HG02943 (cell line): Measurements from ENCODE around the gene WFDC1.
"Not testable (repeated sequence)": the region's sequence is repeated elsewhere in the genome, so short reads cannot be mapped to it uniquely, and the experiment has no call there.

Experiments
- ATAC-seq: cut with Tn5 transposase; IDR thresholded peaks from one replicate; pipeline ENCODE4 v1.9.1; 2021; ENCODE audit warnings: mild to moderate bottlenecking, low read depth, moderate library complexity; ENCODE audit not compliant: unreplicated experiment

WFDC1 gene

DNA sequence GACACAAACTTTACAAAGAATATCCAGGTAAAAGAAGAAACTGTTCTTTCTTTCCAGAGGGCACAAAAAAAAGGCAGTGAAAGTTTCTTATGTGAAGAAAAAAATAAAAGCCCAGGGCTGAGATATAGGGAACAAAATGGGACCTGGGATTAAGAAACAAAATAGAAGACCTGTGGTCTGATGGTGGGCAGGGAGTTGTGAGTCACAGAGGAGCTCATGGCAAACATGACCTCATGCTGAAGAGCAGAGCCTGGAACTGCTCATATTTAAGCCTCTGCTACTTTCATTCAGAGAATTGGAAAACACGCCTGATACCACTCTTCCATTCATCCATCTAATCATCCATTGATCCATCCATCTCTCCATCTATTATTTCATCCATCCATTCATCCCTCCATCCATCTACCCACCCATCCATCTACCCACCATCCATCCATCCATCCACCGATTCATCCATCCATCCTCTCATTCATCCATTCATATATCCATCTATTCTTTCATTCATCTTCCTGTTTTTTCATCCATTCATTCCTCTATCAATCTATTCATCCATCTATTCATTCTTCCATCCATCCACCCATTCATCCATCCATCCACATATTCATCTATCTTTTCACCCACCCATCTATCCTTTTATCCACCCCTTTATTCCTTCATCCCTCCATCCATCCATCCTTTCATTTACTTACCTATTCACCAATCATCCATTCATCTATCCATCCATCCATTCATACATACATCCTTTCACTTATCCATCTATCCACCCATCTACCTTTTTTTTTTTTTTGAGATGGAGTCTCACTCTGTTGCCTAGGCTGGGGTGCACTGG is 30.0 kb downstream of the WFDC1 start:
- ATAC-seq, result no peak

DNA sequence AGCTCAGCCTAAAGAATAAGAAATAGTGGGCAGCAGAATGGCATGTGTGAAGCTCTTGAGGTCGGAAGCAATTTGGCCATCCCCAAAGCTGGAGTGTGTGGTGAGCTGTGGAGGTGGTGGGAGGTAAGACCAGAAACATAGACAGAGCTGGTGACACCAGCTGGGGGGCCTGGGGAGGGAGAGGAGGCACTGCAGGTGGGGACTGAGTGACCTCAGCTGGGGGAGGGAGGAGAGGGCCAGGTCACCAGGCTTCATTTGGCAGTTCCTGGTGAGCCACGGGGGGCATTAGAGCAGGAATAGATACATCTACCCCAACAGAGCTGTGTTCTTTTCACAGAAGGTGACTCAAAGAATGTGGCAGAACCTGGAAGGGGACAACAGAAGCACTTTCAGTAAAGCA is 31.9 kb downstream of the WFDC1 start:
- no peak for ATAC-seq

DNA sequence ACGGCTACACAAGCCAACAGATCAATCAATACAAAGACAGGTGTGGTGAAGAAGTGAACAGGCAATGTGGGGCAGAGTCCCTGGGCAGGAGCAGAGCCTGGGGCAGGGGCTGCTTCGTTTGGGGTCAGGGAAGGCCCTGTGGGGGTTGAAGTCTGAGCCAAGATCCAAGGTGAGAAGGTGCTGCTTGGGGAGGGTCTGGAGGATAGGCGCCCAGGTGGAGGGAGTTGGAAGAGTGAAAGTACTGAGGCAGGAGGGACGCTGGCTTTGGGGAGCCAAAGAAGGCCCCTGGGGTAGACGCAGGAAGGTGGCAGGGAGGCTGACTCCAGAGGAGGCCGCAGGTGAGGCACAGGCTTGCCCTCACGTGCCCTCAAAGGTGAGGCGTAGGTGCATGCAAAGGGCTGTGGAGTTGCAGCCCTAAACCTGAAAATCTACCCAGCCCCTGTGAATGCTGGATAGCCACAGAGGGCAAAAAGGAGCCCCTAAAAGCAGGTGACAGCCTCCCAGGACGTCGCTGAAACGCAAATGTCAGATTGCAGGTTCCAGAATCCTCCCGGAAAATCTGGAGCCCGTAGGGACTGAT is 33.3 kb downstream of the WFDC1 start:
- no peak for ATAC-seq

DNA sequence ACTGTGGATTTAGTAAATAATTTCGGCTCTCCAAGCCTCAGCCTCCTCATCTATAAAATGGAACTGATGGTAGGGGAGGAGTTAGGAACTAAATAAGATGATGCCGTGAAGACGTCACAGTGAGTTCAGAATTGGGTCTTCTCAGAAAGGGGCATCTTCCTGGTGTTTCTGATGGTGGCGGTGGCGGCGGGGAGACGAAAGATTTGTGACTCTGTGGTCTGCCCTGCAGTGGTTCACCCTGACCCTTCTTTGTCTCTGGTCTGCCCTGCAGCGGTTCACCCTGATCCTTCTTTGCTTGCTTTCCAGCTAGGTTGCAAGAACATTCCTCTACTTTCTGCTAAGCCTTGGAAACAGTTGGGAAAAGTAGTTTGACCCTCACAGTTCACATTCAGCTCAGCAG is 34.3 kb downstream of the WFDC1 start:
- ATAC-seq, result no peak

DNA sequence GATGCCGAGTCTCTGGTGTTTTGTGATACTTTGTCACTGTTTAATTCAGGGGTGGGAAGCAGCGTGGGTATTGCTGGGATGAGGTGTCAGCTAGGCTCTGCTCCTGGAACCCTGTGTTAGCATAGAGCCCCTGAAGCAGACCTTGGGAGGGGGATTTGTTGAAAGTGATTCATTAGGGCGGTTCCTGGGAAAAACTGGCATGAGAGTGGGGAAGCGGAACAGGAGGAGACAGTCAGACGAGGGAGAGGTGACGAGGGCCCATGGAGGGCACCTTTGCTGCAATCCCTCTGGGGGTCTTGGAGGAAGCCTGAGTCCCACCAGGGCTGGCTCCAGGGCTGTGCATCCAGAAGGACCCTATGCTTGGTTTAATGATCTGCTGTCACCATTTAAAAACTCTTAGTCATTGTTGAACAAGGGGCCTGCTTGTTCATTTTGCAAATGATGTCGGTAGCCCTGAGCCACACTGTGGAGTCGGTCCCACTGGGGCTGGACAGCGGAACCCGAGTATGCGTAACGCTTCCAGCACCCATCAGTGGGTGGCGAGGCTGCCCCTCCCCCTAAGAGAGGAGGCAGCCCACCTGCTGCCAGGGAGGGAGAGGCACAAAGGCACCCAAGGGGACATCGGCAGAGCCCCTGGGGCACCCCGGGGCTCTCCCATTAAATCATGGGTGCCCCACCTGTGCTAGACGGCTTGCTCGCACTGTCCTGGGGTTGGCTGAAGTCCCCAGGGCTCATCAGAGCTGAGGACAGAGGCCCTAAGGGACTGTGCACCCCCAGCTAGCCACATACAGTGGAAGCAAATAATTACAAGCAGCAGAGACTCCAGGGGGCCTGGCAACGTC is 35.4 kb downstream of the WFDC1 start:
- ATAC-seq, result no peak

DNA sequence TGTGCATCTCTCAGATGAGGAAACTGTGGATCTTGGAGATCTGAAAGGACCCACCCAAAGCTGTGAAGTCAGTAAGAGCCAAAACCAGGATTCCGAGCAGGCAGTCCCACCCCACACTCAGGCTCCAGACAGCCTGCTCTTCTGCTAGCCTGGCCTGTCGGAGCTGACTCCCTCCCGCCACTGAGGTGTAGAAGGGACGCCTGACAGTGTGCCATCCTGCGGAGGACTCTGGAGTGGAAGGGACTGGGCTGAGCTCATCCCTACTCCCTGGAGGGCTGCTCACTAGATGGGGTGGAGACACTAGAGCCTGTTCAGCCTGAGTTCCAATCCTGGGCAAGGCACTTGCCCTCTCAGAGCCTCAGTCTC is 36.0 kb downstream of the WFDC1 start:
- ATAC-seq, result no peak

DNA sequence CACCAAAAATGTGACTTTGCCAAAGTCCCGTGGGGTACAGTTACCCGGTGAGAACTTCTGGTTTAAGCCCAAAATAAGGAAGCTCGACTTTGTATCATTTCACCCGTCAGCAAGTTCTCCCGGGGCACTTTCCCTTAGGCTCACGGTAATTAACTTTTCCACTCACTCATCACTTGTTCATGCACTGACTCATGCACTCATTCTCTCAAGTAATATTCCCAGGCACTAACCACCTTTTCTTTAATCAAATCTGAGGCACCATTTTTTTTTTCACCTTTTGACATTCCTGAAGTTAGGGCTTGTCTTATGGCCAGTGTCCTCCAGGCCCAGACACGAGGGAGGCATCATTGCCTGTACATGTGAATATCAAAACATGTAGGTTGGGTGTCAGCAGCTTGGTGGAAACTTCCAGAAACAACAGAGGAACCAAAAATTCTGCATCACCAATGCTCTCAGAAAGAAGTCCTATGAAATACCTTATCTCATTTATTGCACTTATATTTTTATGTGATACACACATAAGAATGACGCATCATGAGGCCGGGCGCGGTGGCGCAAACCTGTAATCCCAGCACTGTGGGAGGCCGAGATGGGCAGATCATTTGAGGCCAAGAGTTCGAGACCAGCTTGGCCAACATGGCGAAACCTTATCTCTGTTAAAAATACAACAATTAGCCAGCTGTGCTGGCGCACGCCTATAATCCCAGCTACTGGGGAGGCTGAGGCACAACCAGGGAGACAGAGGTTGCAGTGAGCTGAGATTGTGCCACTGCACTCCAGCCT is 37.5 kb downstream of the WFDC1 start:
- no peak for ATAC-seq

DNA sequence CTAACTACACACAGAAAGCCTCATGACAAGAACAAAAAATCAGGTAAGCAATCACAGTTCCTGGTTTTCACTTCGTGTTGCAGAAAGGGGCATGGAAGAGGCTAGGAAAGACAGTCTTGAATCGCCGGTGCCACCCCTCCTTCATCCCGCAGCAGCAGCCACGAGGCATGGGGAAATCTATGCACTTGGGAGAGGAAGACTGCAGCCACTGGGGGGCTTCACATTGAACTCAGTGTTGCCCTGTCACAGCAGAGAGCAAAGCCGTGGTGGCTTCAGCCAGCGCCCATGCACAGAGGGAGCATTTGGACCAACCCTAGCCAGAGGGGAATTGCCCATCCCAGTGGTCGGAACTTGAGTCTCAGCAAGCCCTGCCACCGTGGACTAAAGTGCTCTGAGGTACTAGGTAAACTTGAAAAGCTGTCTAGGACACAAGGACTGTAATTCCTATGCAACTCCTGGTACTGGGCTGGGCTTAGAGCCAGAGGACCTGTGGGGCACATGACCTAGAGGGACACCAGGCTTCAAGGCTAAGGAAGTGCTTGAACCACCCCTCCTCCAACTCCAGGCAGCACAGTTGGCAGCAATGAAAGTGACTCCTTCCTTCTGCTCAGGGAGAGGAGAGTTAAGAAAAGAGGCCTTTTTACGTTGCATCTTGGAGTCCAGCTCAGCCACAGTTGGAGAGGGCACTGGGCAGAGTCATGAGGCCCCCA is 38.5 kb downstream of the WFDC1 start:
- no peak for ATAC-seq

DNA sequence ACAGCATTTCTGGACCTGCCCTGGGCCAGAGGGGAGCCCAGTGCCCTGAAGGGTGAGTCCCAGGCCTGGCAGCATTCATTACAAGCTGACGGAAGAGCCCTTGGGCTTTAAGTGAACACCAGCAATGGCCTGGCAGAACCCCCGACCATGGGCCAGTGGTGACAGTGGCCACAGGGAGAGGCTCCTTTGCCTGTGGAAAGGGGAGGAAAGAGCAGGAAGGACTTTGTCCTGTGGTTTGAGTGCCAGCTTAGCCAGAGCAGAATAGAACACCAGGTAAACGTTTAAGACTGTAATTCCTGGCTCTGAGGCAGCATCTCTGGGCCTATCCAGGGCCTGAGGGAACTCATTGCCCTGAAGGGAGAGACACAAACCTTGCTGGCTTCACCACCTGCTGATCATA is 39.4 kb downstream of the WFDC1 start:
- ATAC-seq, result no peak

DNA sequence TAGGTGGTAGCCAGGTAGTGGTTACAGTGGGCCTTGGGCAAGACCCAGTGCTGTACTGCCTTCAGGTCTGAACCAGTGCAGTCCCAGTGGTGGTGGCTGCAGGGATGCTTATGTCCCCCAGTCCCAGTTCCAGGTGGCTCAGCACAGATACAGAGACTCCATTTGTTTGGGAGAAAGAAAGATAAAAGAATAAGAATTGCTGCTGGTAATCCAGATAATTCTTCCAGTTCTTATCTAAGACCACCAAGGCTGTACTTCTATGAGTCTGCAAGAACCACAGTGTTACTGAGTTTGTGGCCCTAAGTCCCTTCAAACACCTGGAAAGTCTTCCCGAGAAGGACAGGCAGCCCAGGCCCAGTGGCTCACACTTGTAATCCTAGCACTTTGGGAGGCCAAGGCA is 39.8 kb downstream of the WFDC1 start:
- no peak for ATAC-seq

DNA sequence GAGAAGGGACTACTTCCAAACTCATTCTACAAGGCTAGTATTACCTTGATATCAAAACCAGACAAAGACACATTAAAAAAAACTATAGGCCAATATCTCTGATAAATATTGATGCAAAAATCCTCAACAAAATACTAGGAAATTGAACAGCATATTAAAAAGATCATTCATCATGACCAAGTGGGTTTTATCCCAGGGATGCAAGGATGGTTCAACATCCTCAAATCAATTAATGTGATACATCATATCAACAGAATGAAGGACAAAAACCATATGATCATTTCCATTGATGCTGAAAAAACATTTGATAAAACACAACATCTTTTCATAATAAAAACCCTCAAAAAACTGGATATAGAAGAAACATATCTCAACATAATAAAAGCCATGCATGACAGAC is 42.6 kb downstream of the WFDC1 start:
- ATAC-seq, result not testable (repeated sequence)

DNA sequence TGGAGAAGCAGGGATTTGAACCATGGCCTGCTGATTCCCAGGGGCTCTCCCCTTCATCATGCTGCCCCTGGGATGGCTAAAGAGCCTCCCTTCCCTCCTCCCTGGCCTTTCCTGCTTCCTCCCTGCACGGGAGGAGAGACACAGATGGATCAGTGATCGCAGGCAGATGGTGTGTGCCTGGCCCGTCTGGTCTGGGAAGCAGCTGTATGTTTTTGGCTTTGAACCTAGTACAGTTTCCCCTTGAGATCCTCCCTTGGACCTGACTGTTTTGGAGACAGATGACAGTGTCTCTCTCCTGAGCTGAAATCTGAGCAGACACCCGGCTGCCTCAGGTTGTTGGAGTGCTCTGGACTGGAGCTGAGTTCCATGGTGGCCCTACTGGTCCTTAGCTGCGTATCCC is 44.6 kb downstream of the WFDC1 start:
- no peak for ATAC-seq

DNA sequence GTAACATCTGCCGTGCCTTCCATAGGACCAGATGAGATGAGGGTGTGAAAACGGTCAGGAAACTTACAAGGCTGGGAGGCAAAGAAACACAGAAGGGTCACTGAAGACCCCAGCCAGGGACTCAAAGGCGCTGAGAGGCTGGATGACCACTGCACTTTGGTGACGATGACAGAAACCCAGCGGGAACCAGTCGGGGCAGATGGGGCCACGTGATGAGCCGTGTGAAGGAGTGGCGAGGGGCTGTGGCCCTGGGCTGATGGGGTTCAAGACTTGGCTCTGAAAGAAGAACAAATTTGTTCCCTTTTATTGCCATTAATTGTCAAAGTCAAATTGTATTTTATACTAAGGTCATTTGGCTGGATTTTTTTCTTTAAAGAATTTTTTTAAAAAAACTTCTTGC is 45.1 kb downstream of the WFDC1 start:
- ATAC-seq, result no peak

DNA sequence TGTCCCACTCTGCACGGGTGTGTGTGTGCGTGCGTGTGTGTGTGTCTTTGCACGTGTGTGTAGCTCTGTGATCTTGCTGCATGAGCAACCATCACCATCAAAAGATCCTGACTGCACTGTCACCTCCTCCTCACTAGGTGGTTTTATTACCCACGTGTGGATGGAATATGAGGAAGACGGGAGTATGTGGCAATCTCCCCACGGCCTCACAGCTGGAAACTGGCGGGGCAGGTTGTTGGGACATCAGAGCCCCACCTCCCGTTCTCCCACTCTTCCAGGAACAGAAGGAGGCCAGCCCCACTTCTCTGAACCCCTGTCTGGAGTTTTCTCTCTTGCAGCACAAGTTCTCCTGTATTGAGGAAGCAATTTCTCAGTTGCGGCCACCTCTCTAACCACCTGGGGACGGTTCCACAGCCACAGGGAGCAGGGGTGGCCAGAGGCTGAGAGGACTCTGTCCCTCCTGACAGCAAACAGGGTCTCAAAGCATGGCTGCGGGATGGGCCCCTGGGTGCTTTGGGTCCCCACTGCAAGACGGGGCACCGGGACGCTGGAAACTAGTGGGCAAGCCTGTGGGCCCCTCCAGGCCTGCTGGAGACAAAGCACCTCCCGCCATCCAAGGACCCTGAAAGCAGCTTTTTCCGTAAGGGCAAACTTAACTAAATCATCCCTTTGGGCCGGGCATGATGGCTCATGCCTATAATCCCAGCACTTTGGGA is 45.8 kb downstream of the WFDC1 start:
- no peak for ATAC-seq

DNA sequence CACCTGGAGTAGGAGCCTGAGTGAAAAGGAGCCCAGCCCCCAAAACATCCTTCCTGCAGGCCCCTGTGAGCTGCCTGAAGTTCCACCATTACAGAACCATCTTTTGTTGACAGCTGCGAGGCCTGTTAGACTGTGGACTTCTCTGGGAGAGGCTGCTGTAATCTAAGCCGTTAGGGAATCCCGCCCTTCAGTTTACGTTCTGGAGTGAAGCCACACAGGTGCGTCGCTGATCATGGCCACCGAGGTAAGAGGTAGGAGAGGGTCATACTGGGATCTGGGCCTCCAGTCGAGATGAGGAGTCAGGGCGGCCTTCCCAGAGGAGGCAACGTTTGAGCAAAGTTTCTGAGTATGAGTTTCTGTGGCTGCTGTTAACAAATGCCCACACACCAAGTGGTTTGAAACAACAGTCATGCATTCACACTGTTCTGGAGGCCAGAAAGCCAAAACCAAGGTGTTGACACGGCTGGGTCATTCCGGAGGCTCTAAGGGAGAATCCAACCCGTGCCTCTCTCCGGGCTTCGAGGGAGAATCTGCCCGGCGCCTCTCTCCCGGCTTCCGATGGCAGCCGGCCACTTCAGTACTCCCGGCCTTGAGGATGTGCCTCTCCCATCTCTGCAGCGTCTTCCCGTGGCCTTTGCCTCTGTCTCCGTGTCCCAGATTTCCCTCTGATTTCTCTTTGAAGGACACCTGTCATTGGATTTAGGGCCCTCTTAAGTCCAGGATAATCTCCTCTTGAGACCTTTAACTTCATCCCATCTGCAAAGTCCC is 47.0 kb downstream of the WFDC1 start:
- ATAC-seq, result no peak

DNA sequence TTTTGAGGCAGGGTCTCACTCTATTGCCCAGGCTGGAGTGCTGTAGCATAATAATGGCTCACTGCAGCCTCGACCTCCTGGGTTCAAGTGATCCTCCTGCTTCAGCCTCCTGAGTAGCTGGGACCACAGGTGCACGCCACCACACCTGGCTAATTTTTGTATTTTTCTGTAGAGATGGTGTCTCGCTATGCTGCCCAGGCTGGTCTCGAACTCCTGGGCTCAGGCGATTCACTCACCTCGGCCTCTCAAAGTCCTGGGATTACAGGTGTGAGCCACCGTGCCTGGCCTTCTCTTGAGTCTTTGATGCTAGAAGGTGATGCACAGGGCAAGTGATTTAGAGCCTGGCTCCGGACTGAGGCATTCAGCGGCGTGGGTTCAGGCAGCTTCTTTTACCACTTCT is 49.1 kb downstream of the WFDC1 start:
- ATAC-seq, result not testable (repeated sequence)

DNA sequence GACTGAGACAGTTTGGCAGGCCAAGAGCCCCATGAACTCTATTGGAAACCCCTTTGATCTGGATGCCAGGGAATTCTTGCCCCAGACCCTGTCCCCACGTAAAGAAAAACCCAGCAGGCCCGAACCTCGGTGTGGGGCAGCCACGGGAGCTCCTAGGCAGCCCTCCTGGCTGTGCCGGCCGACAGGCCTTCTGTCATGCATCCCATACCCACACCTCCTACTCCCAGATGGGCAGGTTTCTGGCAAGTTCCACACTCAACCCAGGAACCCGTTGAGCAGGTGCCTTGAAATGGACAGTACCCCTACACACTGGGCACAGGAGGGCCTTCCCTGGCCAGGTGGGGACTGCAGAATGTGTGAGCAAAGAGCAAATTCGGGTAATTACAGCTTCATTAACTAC is 50.1 kb downstream of the WFDC1 start:
- ATAC-seq, result no peak

DNA sequence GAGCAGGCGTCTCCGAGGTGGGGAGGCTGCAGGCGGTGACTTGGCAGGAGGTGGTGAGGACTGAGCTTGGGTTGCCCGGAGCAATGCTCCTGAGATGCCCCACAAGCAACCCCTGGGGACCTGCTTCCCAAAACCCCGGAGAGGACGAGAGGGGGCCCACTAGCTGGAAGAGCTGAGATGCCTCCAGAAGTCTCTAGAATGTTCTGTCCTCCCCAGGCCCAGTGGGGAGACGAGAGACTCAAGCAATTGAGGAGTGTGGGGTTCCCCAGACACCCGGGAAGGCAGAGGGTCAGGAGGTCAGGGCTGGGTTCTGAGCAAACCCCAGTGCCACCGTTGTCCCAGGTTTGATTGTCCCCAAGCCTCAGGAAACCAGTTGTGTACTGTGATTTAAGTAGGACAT is 52.5 kb downstream of the WFDC1 start:
- no peak for ATAC-seq

DNA sequence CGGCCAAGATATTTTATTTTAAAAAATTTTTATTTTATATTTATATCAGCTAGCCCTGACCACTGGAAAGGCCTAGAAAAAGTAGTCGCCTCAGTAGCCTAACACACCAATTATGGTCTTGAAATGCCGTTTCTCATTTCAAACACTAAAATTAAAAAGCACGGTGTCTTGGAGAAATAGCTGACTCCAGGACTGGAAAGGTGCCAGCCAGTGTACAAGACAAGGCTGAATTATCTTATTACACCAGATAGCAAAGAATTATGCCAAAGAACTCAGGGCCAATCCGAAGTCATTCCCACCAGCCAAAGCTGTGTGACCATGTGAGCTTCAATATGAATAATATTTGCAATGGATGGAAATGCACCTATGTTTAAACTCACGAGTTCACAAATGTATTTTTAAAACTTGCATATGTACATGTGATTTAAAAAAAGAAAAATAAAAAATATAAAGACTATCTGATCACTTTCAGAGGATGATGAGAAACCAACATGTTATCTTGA is 53.8 kb downstream of the WFDC1 start:
- no peak for ATAC-seq
